Neuron (in vitro differentiated cells): Measurements from ENCODE around the gene TYW1.
"Not testable (repeated sequence)": the region's sequence is repeated elsewhere in the genome, so short reads cannot be mapped to it uniquely, and the experiment has no call there.

Experiments used
- H2AFZ ChIP-seq: one replicate; pipeline ENCODE4 v1.6.1; 2013; ENCODE audit warnings: low read depth, mild to moderate bottlenecking, inconsistent platforms, low read length, moderate library complexity
- H3K27me3 ChIP-seq: one replicate; pipeline ENCODE4 v1.6.1; 2013; ENCODE audit warnings: low read length; ENCODE audit not compliant: insufficient read depth
- H3K36me3 ChIP-seq: one replicate; pipeline ENCODE4 v1.6.1; 2013; ENCODE audit warnings: low read length; ENCODE audit not compliant: insufficient read depth
- H3K4me1 ChIP-seq: one replicate; pipeline ENCODE4 v1.6.1; 2013; ENCODE audit warnings: low read length; ENCODE audit not compliant: insufficient read depth
- H3K4me3 ChIP-seq: 2 replicates; pipeline ENCODE4 v1.5.1; 2013; ENCODE audit warnings: mild to moderate bottlenecking, low read length, moderate library complexity
- H3K9me3 ChIP-seq: one replicate; pipeline ENCODE4 v1.6.1; 2013; ENCODE audit warnings: low read length

The TYW1 gene

GRCh38 chr7:67099406-67099805 is 102.8 kb downstream of the TYW1 start:
- not testable (repeated sequence) for H3K36me3 ChIP-seq, H3K4me1 ChIP-seq, H2AFZ ChIP-seq, H3K4me3 ChIP-seq, H3K9me3 ChIP-seq, H3K27me3 ChIP-seq

GRCh38 chr7:67100038-67100437 is 103.4 kb downstream of the TYW1 start:
- not testable (repeated sequence) for H2AFZ ChIP-seq, H3K4me1 ChIP-seq, H3K27me3 ChIP-seq, H3K4me3 ChIP-seq, H3K9me3 ChIP-seq, H3K36me3 ChIP-seq

DNA sequence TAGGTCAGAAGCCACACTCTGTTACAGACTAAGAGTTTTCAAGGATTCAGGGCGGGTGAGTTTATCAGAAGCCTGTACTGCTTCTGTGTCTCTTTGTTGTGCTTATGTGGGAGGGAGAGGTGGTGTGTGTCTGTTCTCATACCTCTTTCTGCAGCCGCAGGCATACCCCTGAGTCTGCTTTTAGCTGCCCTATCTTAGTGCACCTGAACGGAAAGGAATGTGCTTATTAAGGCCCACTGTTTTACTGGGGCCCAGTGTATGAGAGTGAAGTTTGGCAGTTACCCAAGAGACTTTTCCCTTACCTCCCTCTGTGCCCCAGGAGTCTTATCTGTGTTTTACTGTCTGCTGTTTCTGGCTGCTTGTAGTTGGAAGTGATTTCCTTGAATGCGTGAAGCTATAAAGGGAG is 104.3 kb downstream of the TYW1 start:
- Histone ChIP-seq H2AFZ (no peak overlapping the region), H3K27me3 (no peaks in the 10 kb centered on the region), H3K4me3 (no peak overlapping the region), H3K4me1 (no peaks in the 10 kb centered on the region), H3K9me3 (no peaks in the 10 kb centered on the region), H3K36me3 (peaks cover 3% of the 10 kb centered on the region)

GRCh38 chr7:67104937-67105336 is 108.3 kb downstream of the TYW1 start:
- H3K27me3 ChIP-seq, H2AFZ ChIP-seq, H3K36me3 ChIP-seq, H3K9me3 ChIP-seq, H3K4me3 ChIP-seq, H3K4me1 ChIP-seq: not testable (repeated sequence)

GRCh38 chr7:67105377-67105776 is 108.7 kb downstream of the TYW1 start:
- Histone ChIP-seq H3K36me3 (no peaks in the 10 kb centered on the region), H2AFZ (no peak overlapping the region), H3K4me1 (no peaks in the 10 kb centered on the region), H3K27me3 (no peaks in the 10 kb centered on the region), H3K4me3 (no peak overlapping the region), H3K9me3 (no peaks in the 10 kb centered on the region)

GRCh38 chr7:67106255-67106654 is 109.6 kb downstream of the TYW1 start:
- H2AFZ ChIP-seq, H3K27me3 ChIP-seq, H3K4me1 ChIP-seq, H3K4me3 ChIP-seq, H3K9me3 ChIP-seq, H3K36me3 ChIP-seq: not testable (repeated sequence)

- H3K36me3 ChIP-seq, H3K27me3 ChIP-seq, H3K4me1 ChIP-seq, H3K9me3 ChIP-seq, H2AFZ ChIP-seq, H3K4me3 ChIP-seq: not testable (repeated sequence)
Observed at GRCh38 chr7:67111342-67111741, 114.7 kb downstream of the TYW1 start.

DNA sequence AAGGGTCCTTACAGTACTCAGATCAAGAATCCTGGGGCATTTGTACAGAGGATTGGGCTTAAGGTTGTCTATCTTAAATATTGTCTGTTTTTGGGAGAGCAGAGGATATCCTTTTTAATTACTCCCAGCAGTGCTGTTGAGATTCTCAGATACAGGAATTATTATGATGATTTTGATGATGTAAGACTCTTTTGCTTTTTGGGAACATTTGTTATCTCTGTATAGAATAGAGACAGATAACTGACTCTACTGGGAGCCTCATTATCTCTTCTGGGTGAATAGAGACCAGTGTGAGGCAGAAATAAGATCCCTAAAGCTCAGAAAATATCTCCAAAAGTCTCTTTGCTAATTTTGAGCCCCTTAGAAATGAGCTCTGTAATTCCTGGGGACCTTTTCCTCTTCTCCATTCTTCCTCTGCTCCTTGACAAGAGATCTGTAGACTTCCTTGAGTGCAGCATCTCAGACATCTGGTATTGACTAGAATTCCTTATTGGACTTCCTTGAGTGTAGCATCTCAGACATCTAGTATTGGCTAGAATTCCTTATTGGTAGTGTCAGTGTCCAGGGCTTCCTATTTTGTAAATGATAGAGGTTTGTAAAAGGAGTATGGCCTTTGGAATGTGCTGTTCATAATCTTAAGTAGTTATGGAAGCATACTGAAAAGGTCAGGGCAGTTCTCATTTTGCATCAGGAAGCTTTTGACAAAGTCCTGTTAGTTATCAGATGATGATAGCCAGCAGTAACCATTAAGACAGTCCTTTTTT is 118.0 kb downstream of the TYW1 start:
- not testable (repeated sequence) for H3K9me3 ChIP-seq, H3K4me1 ChIP-seq, H3K36me3 ChIP-seq, H2AFZ ChIP-seq, H3K4me3 ChIP-seq, H3K27me3 ChIP-seq

DNA sequence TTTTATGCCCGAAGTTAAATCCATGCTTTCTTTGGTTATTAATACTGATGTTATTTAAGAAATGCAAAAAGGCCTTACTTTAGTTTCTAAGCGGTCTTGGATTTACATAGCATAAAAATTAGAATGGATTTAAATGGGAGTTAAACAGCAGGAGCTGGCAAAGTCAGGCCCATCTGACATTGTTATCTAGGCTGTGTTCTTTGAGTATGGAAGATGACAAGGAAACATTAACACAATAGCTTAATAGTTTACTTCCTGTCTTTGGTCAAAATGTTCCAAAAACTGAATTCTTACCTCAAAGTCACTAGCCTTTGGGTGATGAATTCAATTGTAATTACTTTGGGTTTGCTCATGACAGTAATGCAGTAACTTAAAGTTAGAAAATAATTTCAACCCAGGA is 123.9 kb downstream of the TYW1 start:
- H3K9me3 ChIP-seq, H3K4me1 ChIP-seq, H3K36me3 ChIP-seq, H3K27me3 ChIP-seq, H3K4me3 ChIP-seq, H2AFZ ChIP-seq: not testable (repeated sequence)

- not testable (repeated sequence) for H3K27me3 ChIP-seq, H3K4me1 ChIP-seq, H3K4me3 ChIP-seq, H2AFZ ChIP-seq, H3K9me3 ChIP-seq, H3K36me3 ChIP-seq
Observed at GRCh38 chr7:67128257-67128656, 131.6 kb downstream of the TYW1 start.

- H2AFZ ChIP-seq, H3K4me3 ChIP-seq, H3K9me3 ChIP-seq, H3K27me3 ChIP-seq, H3K4me1 ChIP-seq, H3K36me3 ChIP-seq: not testable (repeated sequence)
Observed at GRCh38 chr7:67130766-67131165, 134.1 kb downstream of the TYW1 start.

- H2AFZ ChIP-seq, H3K4me3 ChIP-seq, H3K4me1 ChIP-seq, H3K9me3 ChIP-seq, H3K36me3 ChIP-seq, H3K27me3 ChIP-seq: not testable (repeated sequence)
Observed at GRCh38 chr7:67134912-67135311, 138.3 kb downstream of the TYW1 start.

GRCh38 chr7:67135617-67136486 is 139.2 kb downstream of the TYW1 start:
- not testable (repeated sequence) for H3K9me3 ChIP-seq, H3K4me1 ChIP-seq, H2AFZ ChIP-seq, H3K27me3 ChIP-seq, H3K4me3 ChIP-seq, H3K36me3 ChIP-seq

DNA sequence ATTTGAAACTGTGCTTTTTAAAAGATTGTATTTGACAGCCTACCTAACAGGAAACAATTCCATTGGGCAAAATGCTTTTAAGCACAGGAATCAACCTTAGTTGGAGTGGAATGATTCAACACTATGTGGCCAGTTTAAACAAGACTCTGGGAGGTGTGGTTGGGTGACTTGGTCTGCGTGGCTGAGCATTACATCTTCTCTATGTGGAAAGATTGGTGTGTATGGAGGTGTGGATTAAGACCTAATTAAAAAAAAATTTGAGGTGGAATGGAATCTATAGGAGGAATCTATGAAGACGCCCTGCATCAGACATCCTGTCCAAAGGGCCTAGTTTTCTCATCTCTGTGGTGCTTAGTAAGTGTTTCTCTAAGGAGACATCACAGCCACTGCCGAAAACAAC is 140.9 kb downstream of the TYW1 start:
- H2AFZ ChIP-seq, H3K9me3 ChIP-seq, H3K4me1 ChIP-seq, H3K4me3 ChIP-seq, H3K27me3 ChIP-seq, H3K36me3 ChIP-seq: not testable (repeated sequence)
